A549 (cell line): ENCODE measurements around the gene XCR1. TPM values are rescaled to one million over a fixed set of nuclear protein-coding genes. Genes with fewer than 3 reads are reported as not detected.

Experiments
- ATAC-seq, 2 experiments: fragments of 200-7000 bp in 1 of 2; fragments of >200 bp in 1 of 2; cut with Nextera tagmentation in 1 of 2; cut with Tn5 transposase in 1 of 2; 3 replicates each; pipeline versions ENCODE4 v1.8.0 to v1.9.1; 2018 to 2020; ENCODE audit warnings: mild to moderate bottlenecking in 1 of 2, moderate library complexity in 1 of 2
- CTCF ChIA-PET: fragments of 300-600 bp; sonication (Branson Sonifier 250); formaldehyde crosslinking; extraction: SDS; loops from one replicate; lab custom pipeline; 2021; ENCODE audit warnings: antibody characterized with exemption, inconsistent platforms; lab: Yijun Ruan, JAX
- POLR2A ChIA-PET: fragments of 350-600 bp; formaldehyde crosslinking; extraction: SDS; loops from one replicate; lab custom pipeline; 2021; ENCODE audit warnings: antibody characterized with exemption, inconsistent platforms; lab: Yijun Ruan, JAX
- DNase-seq, 2 experiments: peaks; one replicate each; pipeline versions ENCODE4 v3.0.0 to v3.0.0-alpha.2; 2011 to 2016; ENCODE audit warnings: low read depth in 1 of 2, low spot score in 1 of 2
- FAIRE-seq: peaks from 2 replicates; lab custom pipeline; 2011; peaks lifted over from hg19 to GRCh38; lab: Jason Lieb, UNC
- H3K27ac ChIP-seq, 2 experiments: fragments of >200 bp; sonication (Bioruptor Twin); formaldehyde crosslinking; 3 replicates each; pipeline ENCODE4 v1.5.1; 2016 to 2017
- H3K4me1 ChIP-seq: fragments of >200 bp; sonication (Bioruptor Twin); formaldehyde crosslinking; 3 replicates; pipeline ENCODE4 v1.6.1; 2016
- H3K4me2 ChIP-seq: fragments of >200 bp; sonication (Bioruptor Twin); formaldehyde crosslinking; 3 replicates; pipeline ENCODE4 v1.6.1; 2016
- H3K4me3 ChIP-seq: fragments of >200 bp; sonication (Bioruptor Twin); formaldehyde crosslinking; 3 replicates; pipeline ENCODE4 v1.5.1; 2016
- H3K9me3 ChIP-seq: fragments of >200 bp; sonication (Bioruptor Twin); formaldehyde crosslinking; 3 replicates; pipeline ENCODE4 v1.6.1; 2016
- EHF ChIP-seq: fragments of 250-450 bp; sonication (Bioruptor Pico); IDR thresholded peaks from 2 replicates; pipeline ENCODE4 v1.5.0; 2020; ENCODE audit warnings: mild to moderate bottlenecking
- FOSB ChIP-seq: fragments of 250-450 bp; sonication (Bioruptor Pico); IDR thresholded peaks from 2 replicates; pipeline ENCODE4 v1.5.0; 2020; ENCODE audit warnings: mild to moderate bottlenecking, moderate library complexity
- FOXS1 ChIP-seq: fragments of 250-450 bp; sonication (Bioruptor Pico); IDR thresholded peaks from 2 replicates; pipeline ENCODE4 v1.5.0; 2020; ENCODE audit warnings: mild to moderate bottlenecking, moderate library complexity
- HOXB13 ChIP-seq: fragments of 250-450 bp; sonication (Bioruptor Pico); IDR thresholded peaks from 2 replicates; pipeline ENCODE4 v1.5.0; 2020; ENCODE audit warnings: low read depth, mild to moderate bottlenecking, moderate library complexity
- HOXB5 ChIP-seq: fragments of 250-450 bp; sonication (Bioruptor Pico); IDR thresholded peaks from 2 replicates; pipeline ENCODE4 v1.5.0; 2020; ENCODE audit warnings: mild to moderate bottlenecking, moderate library complexity
- JUNB ChIP-seq: fragments of >200 bp; sonication (Bioruptor Twin); formaldehyde crosslinking; IDR thresholded peaks from 2 replicates; pipeline ENCODE4 v1.6.1; 2016
- MAZ ChIP-seq: fragments of 150-350 bp; IDR thresholded peaks from 2 replicates; pipeline ENCODE4 v1.6.1; 2014; ENCODE audit warnings: antibody characterized with exemption, low read depth, low read length, borderline replicate concordance
- NPAS2 ChIP-seq: fragments of 250-450 bp; sonication (Bioruptor Pico); IDR thresholded peaks from 2 replicates; pipeline ENCODE4 v1.8.0; 2022; ENCODE audit warnings: mild to moderate bottlenecking, moderate library complexity, borderline replicate concordance
- PHF8 ChIP-seq: fragments of 200-600 bp; sonication (generic); IDR thresholded peaks from 2 replicates; pipeline ENCODE4 v1.6.1; 2016; ENCODE audit warnings: low read depth, mild to moderate bottlenecking, antibody characterized with exemption, moderate library complexity, borderline replicate concordance
- RARB ChIP-seq: fragments of 250-450 bp; sonication (Bioruptor Pico); IDR thresholded peaks from 2 replicates; pipeline ENCODE4 v1.8.0; 2021; ENCODE audit warnings: mild to moderate bottlenecking, moderate library complexity
- RCOR1 ChIP-seq: fragments of 150-350 bp; IDR thresholded peaks from 2 replicates; pipeline ENCODE4 v1.6.1; 2014; ENCODE audit warnings: antibody characterized with exemption, low read length, low read depth
- REST ChIP-seq: fragments of 200-600 bp; sonication (generic); IDR thresholded peaks from 2 replicates; pipeline ENCODE4 v1.6.1; 2016; ENCODE audit warnings: antibody characterized with exemption, mild to moderate bottlenecking, moderate library complexity
- USF2 ChIP-seq: fragments of 450-650 bp; IDR thresholded peaks from 2 replicates; pipeline ENCODE4 v1.6.1; 2014; ENCODE audit warnings: antibody characterized with exemption
- ZFP36 ChIP-seq: fragments of 450-650 bp; IDR thresholded peaks from 2 replicates; pipeline ENCODE4 v1.6.1; 2014; ENCODE audit warnings: borderline replicate concordance; ENCODE audit not compliant: partially characterized antibody
- WGBS: methylation state at CpG from one replicate; pipeline ENCODE4 v1.1.6; 2017; ENCODE audit errors: missing lambda C conversion rate; 5-methylcytosine and 5-hydroxymethylcytosine counted together
- polyA plus RNA-seq, 4 experiments: library from polyadenylated mRNA; depleted of rRNA in 3 of 4; stranded (reverse); fragments of >200 nt; fragmentation: RNase III in 1 of 4; extraction: RNeasy Plus Mini Kit Qiagen cat#74134 plus additional on column Dnase treatment in 1 of 4; gene quantifications; 2 replicates in 3 of 4; 3 replicates in 1 of 4; pipeline ENCODE4 v1.2.3, GENCODE V29; 2011 to 2017
- TF ChIP-seq, protein P1 (sequence below): fragments of 250-450 bp; sonication (Bioruptor Pico); IDR thresholded peaks from 2 replicates; pipeline ENCODE4 v1.5.0; 2021; ENCODE audit warnings: mild to moderate bottlenecking, moderate library complexity, borderline replicate concordance
- TF ChIP-seq, protein P2 (sequence below): IDR thresholded peaks from 2 replicates; pipeline ENCODE4 v1.6.1; 2012
- TF ChIP-seq, protein P3 (sequence below): fragments of 150-350 bp; IDR thresholded peaks from 2 replicates; pipeline ENCODE4 v1.6.1; 2014; ENCODE audit warnings: low read depth, mild to moderate bottlenecking, low read length
- TF ChIP-seq, protein P4 (sequence below): fragments of >200 bp; sonication (Bioruptor Twin); formaldehyde crosslinking; IDR thresholded peaks from 2 replicates; pipeline ENCODE4 v1.6.1; 2016

Gene XCR1
- polyA plus RNA-seq, 2 of the 4 experiments (the other 2 are of a cell fraction) = not detected

DNA sequence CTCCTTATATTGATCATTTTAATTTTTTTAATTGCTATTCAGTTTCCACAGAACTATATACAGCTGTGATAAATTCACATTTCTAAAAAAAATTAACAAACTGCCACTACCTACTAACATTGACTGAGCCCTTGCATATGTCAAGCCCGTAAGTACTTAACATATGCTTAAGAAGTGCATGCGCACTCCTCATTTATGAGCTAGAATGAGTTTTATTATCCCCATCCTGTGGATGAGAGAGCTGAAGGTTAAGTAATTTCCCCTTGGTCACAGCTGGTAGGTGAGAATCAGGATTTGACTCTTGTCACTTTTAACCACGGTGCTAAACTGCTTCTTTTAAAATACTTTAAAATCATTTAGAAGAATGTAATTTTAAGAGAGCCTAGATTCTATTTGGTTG, 58.2 kb downstream of the XCR1 start (continued):
- no peak for TF ChIP-seq HOXB5 (CRISPR knock-in tag)
- no peak for TF ChIP-seq HOXB13 (CRISPR knock-in tag)
- TF ChIP-seq, all 56 proteins: peak for 0

DNA sequence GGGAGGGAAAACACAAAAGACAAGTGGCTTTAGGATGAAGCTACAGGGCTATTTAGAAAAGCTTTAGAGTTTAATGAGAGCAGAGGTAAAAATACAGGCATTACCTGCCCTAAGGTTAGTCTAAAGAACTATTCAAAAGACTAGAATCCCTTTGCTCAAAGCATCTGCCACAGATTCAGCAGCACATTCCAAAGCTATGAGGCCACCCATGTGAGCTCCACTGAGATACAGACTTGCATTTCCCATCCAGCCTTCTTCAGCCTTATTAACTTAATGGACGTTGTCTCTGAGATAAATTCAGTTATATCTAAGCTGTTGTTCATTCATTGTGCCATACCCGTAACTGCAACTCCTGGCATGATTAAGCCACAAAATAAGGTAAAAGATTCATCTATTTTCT, 58.6 kb downstream of the XCR1 start:
- ChIA-PET CTCF (interaction anchor here (0.7 to 1.2 kb wide), 5 partner anchors 10 to 110 kb away, joined by 3 to 4 read pairs (median 3); no protein-coding TSS in a partner anchor), POLR2A (no interaction called here)
- FAIRE-seq (no peak), ATAC-seq (no peak), DNase-seq (no peak)
- H3K4me1 ChIP-seq = peaks cover 10% of the 10 kb centered on the region; the same call in 1 of the 3 replicates
- 92% methylated on average over 2 of the region's 2 CpGs for WGBS
- no peak overlapping the region for H3K4me3 ChIP-seq
- no peak overlapping the region for H3K27ac ChIP-seq
- no peak overlapping the region for H3K4me2 ChIP-seq
- no peak for TF ChIP-seq NPAS2
- TF ChIP-seq USF2 = no peak
- no peak for TF ChIP-seq JUNB
- TF ChIP-seq, protein P1, sequence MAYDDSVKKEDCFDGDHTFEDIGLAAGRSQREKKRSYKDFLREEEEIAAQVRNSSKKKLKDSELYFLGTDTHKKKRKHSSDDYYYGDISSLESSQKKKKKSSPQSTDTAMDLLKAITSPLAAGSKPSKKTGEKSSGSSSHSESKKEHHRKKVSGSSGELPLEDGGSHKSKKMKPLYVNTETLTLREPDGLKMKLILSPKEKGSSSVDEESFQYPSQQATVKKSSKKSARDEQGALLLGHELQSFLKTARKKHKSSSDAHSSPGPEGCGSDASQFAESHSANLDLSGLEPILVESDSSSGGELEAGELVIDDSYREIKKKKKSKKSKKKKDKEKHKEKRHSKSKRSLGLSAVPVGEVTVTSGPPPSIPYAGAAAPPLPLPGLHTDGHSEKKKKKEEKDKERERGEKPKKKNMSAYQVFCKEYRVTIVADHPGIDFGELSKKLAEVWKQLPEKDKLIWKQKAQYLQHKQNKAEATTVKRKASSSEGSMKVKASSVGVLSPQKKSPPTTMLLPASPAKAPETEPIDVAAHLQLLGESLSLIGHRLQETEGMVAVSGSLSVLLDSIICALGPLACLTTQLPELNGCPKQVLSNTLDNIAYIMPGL (CRISPR knock-in tag) = no peak
- TF ChIP-seq PHF8 = no peak
- no peak for TF ChIP-seq MAZ
- TF ChIP-seq REST = no peak
- TF ChIP-seq HOXB13 (CRISPR knock-in tag) = no peak
- TF ChIP-seq, protein P2, sequence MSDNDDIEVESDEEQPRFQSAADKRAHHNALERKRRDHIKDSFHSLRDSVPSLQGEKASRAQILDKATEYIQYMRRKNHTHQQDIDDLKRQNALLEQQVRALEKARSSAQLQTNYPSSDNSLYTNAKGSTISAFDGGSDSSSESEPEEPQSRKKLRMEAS = no peak
- TF ChIP-seq, protein P3, sequence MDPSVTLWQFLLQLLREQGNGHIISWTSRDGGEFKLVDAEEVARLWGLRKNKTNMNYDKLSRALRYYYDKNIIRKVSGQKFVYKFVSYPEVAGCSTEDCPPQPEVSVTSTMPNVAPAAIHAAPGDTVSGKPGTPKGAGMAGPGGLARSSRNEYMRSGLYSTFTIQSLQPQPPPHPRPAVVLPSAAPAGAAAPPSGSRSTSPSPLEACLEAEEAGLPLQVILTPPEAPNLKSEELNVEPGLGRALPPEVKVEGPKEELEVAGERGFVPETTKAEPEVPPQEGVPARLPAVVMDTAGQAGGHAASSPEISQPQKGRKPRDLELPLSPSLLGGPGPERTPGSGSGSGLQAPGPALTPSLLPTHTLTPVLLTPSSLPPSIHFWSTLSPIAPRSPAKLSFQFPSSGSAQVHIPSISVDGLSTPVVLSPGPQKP = no peak
- TF ChIP-seq FOSB (CRISPR knock-in tag) = no peak
- TF ChIP-seq RCOR1 = no peak
- TF ChIP-seq, protein P4, sequence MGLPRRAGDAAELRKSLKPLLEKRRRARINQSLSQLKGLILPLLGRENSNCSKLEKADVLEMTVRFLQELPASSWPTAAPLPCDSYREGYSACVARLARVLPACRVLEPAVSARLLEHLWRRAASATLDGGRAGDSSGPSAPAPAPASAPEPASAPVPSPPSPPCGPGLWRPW = no peak
- TF ChIP-seq RARB (CRISPR knock-in tag) = no peak
- TF ChIP-seq FOXS1 (CRISPR knock-in tag) = no peak
- TF ChIP-seq EHF (CRISPR knock-in tag) = no peak
- TF ChIP-seq ZFP36 = no peak
- TF ChIP-seq, all 56 proteins: peak for 0
- H3K9me3 ChIP-seq = no peaks in the 10 kb centered on the region
